Dermis blood vessel endothelial cell (primary cell): ENCODE data around the gene SON. TPM values are rescaled to one million over a fixed set of nuclear protein-coding genes. Genes with fewer than 3 reads are reported as not detected.
"Not testable (repeated sequence)": the region's sequence is repeated elsewhere in the genome, so short reads cannot be mapped to it uniquely, and the experiment has no call there.

Experiments
- DNase-seq: peaks from one replicate; pipeline ENCODE4 v3.0.0; 2010
- total RNA-seq: library from RNA; depleted of rRNA; stranded (reverse); fragments of >200 nt; gene quantifications from 2 replicates; pipeline ENCODE4 v1.2.3, GENCODE V29; 2014

Gene SON
- total RNA-seq, 1 donor from 2014 or later, result 180 TPM

DNA sequence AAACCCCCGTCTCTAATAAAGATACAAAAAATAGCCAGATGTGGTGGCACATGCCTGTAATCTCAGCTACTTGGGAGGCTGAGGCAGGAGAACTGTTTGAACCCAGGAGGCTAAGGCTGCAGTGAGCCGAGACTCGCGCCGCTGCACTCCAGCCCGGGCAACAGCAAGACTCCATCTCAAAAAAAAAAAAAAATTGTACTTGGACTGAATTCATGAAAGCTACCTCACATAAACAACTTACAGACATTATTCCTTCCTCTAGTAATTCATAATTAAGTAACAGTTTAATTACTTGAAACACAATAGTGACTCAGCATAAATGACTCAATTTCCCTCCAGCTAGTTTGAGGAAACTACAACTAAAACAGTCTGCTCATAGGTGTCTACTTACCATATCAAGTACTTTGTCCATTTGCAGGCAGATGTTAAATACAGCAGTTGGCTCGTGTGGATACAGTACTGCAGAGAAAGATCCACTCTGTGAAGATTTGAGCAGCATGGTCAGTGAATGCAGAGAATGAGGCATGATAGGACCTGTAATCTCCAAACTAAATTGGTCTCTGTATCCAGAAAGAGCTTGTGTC, 36.2 kb downstream of the SON start:
- DNase-seq, result peak; percentile 57

DNA sequence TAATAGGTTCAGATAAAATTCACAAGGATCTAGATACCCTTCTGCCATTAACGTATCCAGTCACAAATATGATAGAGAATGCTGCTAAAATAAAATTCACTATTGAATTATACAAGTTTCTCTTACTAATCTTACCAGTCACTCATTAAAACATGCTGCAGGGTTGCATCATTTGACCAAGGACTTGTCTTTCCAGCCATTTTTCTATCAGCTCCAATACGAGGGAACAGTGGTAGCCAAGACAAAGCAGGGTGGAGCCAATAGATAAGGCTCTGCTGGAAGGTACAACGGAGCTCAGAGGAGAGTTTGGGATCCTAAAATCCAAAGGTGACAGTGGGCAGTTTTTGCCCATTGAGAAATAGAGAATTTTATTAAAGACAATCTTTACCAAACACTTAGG, 41.6 kb downstream of the SON start:
- DNase-seq, result no peak

DNA sequence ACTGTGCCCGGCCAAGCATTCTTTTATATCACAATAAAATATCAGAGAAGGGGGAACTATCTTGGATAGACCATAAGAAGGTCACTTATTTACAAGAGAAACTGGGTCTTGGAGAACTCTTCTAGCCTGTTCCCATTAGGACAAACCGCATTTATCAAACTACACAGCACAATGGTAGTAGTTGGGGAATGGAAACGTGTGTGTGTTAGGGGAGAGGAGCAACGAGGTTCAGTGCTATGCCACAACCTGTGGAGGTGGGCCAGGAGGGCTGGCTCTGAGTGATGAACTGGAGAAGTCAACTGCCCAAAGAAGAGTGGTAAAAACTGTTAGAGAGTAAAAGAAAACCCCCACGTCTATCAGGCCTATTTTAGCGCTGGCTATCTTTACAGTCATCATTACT, 44.1 kb downstream of the SON start:
- DNase-seq, result no peak

DNA sequence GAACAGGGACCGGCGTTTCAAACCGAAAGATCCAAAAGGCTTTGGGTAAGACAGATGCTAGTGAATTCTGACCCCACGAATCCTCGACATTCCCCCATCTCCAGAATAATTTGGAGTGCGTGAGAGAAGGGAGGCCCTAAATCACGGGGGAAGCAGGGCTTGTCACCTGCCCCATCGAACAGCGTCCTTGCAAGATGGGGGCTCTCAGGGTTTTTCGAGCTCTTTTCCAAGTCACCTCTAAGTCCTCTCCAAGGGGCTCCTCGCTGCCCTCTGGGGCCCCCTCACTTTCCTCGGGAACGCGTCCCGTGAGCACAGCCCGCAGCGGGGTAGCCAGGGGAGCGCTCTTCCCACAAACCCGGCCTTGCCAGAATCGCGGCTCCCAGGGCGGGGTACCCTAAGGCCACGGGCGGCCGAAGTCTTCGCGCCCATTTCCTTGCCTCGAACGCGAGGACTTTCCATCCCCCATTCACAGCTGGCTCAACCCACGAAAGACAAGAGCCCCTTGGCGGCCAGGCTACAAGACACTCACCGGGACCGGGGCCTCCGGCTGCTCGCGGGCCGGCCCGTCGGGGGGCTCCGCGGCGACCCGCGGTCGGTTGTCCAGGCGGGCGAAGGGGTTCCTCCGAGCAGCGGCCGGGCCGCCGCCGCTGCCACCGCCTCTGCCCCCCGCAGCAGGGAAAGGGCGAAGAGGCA, 45.1 kb downstream of the SON start:
- peak; percentile 56 for DNase-seq

DNA sequence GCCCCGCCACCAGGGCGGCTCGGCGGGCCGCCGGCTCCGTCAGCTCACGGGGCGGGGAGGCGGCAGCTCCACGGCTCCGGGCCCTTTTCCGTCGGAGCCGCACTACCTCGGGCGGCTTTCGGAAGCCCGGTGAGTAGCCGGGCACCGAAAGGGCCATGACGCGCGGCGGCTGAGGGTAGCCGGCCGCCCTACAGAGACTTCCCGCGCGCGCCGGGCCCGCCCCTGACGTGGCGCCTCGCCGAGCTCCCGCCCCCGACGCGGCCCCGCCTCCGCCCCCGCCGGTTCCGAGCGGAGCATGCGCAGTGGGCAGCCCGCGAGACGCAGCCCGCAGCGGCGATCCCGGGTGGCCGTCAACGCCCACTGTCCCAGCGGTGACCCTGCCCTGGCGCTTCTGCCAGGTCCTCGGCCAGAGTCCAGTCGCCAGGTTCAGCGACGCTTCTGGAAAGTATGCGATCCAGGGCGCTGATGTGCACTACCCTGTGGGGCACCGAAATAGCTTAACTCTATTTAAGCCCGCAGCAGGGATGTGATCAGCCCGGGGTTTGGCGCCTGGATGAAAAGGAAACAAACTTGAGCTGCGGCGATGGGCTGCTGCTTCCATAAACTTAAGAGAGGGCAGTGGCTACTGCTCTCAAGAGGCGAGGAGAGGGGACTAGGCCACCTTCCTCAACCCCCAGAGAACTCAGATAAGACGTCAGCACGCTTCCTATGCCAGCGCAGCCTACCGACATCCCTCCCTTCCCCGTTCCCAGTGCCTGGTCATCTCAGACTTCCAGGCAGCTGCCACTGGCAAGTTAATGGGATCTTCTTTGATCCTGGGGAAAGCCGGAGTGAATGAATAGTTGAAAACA, 45.9 kb downstream of the SON start, which contains the start of gene DONSON:
TSS of gene DONSON (minus strand) at position 200 of the 851 bp plus-strand sequence. CDS start at position 157, 43 bp downstream.
- peak; percentile 90 for DNase-seq

DNA sequence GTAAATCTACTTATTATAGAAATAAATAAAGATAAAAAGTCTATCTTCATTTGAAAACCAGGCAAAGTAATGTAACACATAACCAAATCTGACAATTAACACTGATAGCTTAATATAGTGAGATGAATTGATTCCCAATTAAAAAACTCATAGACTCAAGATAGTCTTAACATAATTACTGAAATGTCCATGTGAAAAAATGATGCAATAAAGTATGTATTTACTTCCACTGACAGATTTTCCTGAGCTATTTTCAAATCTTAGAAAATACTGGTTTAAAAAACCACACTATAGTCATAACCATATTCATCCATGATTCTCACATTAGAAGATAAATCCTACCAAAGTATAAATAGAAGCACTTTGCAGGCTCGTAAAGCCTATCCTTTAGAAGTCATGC, 55.2 kb downstream of the SON start:
- DNase-seq, result no peak

DNA sequence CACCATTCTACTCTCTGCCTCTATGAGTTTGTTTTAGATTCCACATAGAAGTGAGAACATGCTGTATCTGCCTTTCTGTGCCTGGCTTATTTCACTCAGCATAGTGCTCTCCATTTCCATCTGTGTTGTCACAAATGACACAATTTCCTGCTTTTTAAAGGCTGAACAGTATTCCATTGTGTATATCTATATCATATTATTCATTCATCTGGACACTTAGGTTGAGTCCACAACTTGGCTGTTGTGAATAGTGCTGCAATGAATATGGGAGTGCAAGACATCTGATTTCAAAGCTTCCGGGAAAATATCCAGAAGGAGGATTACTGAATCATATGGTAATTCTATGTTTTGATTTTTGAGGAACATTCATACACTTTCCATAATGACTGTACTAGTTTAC, 65.7 kb downstream of the SON start:
- DNase-seq, result peak; percentile 70

DNA sequence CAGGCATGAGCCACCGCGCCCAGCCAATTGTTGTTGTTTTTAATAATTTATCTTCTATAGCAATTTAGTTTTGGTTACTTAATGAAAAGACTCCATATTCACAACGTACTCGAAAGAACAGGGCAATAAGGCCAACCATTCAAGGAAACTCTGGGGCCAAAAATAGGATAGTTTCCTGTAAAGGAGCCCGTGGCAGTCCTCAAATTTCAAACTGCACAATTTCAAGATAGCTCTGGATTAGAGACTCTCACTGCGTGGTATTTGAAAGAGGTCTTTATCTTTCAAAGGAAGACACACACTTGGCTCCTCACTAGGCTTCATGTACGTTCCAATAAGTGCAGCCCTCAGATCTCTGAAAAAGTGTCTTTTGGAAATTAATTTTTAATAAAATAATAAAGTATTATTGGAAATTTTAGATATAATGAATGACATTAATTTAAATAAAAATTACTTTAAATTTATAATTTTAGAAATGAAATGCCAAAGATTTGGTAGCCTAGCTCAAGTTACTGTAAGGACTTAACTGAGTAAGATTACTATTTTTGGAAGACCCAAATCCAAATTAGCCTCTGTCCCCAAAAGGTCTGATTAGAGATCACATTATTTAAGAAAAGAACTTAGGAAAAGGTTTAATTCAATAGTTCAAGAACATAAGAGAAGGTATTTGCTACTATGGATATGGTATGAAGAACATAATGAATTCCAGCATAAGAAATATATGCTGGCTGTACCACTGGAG, 68.3 kb downstream of the SON start:
- DNase-seq, result no peak

DNA sequence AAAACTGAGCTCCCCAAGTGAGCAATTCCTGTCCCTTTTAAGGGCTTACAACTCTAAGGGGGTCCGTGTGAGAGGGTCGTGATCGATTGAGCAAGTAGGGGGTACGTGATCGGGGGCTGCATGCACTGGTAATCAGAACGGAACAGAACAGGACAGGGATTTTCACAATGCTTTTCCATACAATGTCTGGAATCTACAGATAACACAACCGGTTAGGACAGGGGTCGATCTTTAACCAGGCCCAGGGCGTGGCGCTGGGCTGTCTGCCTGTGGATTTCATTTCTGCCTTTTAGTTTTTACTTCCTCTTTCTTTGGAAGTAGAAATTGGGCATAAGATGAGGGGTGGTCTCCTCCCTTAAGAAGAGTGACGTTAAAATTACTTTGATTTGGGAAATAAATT, 74.7 kb downstream of the SON start:
- DNase-seq, result not testable (repeated sequence)

DNA sequence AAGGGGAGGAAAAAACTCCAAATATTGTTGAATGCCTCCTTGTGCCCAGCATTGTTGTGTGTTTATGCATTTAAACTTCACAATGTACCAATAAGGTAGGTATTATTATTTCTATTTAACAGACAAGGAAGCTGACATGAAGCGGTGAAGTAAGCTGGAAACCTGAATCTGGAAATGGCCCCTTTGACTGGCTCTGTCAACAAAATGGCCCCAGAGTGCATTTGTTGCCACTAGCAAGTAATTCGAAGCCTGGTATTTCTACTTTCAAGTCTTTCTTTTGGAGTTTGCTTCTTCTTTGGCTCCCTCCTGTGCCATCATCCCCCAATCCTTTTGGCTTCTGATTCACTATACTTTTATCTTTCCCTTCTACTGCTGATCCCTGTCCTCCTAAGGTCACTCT, 75.6 kb downstream of the SON start:
- DNase-seq, result no peak

DNA sequence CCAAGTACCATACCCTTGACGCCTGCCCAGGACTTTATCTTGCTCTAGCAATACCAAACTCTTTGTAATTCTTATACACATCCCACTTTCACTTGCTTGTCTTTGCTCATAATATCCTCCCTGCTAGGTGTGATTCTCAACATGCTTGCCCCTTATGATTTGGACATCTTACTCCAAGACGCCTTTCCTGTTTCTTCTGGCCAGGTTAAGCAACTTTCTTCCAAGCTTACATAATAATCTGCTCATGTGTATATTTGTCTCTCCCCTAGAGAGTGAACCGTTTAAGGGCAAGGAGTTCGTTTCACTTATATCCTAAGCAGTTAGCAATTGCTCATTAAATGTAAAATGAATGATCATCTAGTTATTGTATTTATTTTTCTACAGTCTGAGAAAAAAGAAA, 76.9 kb downstream of the SON start:
- no peak for DNase-seq

DNA sequence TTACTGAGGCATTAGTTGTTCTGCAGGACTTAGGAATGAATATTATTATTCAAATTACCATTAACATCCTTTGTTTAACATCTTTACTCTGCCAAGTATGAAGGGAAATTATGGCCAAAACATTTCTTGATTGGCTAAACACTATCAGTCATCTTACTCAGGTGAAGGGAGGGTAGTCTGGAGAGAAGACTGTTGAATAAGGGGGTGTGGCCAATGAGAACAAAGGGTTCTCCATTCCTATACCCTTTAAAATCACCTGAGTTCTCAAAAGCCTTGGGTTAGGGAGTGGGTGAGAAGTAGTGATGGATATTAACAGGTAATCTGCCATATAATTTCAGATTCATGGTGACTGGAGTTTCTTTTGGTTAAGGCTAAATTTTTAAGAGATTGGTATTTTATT, 79.4 kb downstream of the SON start:
- no peak for DNase-seq

DNA sequence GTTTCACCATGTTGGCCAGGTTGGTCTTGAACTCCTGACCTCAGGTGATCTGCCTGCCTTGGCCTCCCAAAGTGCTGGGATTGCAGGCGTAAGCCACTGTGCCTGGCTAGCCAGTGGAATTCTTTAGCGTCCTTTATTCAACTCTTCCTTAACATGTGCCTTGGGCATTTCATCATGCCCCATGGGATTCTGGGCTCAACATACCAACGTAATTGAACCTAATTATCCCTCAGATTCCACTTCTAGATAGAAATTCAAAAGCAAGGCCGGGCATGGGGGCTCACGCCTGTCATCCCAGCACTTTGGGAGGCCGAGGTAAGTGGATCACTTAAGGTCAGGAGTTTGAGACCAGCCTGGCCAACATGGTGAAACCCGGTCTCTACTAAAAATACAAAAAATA, 83.3 kb downstream of the SON start:
- DNase-seq, result not testable (repeated sequence)

Other genes with a start within 250 kb of the SON start
- gene IFNAR1, start 218.1 kb upstream of the SON start, total RNA-seq, result 22.3 and 40.3 TPM in 2 replicates
- 51.3 and 64.2 TPM in 2 replicates for gene IFNGR2, start 139.6 kb upstream of the SON start, total RNA-seq
- gene TMEM50B, start 63.1 kb upstream of the SON start, total RNA-seq, result 24.5 and 32.0 TPM in 2 replicates
- gene DNAJC28, start 51.3 kb upstream of the SON start, total RNA-seq, result 1.9 and 2.6 TPM in 2 replicates
- 89.0 and 106 TPM in 2 replicates for gene GART, start 921 bp upstream of the SON start, total RNA-seq
- 9.2 and 18.6 TPM in 2 replicates for gene DONSON, start 45.6 kb downstream of the SON start, total RNA-seq
- 31.8 and 38.7 TPM in 2 replicates for gene CRYZL1, start 98.7 kb downstream of the SON start, total RNA-seq
- 57.3 and 94.0 TPM in 2 replicates for gene ITSN1, start 99.5 kb downstream of the SON start, total RNA-seq